ENCODE data around the gene NDUFAF8. TPM values are rescaled to one million over a fixed set of nuclear protein-coding genes. Genes with fewer than 3 reads are reported as not detected.

The NDUFAF8 gene
- polyA plus RNA-seq, 1 experiment: 181 TPM

DNA sequence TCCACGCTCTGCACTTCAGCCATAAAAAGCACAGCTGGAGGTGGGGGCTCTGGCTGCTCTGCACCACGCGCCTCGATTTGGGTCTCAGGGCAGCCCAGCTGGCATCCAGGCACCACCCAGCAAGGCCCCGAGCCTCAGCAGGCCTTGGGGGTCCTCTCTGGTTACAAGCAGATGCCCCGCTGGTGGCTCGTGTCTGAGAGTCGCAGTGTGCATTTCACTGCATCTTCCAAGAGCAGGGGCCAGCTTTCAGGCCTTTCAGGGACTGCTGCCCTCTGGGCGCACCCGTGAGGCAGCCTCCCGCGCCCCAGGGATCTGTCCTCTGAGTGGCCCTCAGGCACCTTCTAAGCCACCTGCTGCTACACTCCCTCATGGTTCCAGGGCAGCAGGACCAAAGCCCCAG lies 25.5 kb downstream of the NDUFAF8 start:
- Histone ChIP-seq H3K27ac (ENCODE audit: low read depth, low read length) (no peak overlapping the region), H3K4me3 (ENCODE audit: low read depth, low read length) (no peak overlapping the region), H3K9me3 (ENCODE audit: control insufficient read depth, insufficient read depth, low read length) (no peaks in the 10 kb centered on the region), H3K27me3 (ENCODE audit: control insufficient read depth, insufficient read depth, low read length) (no peaks in the 10 kb centered on the region)
- TF ChIP-seq, protein P1, sequence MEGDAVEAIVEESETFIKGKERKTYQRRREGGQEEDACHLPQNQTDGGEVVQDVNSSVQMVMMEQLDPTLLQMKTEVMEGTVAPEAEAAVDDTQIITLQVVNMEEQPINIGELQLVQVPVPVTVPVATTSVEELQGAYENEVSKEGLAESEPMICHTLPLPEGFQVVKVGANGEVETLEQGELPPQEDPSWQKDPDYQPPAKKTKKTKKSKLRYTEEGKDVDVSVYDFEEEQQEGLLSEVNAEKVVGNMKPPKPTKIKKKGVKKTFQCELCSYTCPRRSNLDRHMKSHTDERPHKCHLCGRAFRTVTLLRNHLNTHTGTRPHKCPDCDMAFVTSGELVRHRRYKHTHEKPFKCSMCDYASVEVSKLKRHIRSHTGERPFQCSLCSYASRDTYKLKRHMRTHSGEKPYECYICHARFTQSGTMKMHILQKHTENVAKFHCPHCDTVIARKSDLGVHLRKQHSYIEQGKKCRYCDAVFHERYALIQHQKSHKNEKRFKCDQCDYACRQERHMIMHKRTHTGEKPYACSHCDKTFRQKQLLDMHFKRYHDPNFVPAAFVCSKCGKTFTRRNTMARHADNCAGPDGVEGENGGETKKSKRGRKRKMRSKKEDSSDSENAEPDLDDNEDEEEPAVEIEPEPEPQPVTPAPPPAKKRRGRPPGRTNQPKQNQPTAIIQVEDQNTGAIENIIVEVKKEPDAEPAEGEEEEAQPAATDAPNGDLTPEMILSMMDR (IDR thresholded peaks at IDR 0.05; ENCODE audit: low read depth, low read length): no peak
- ChIA-PET CTCF (no interaction called here), POLR2A (no interaction called here)
- no peak for DNase-seq (ENCODE audit: low read depth, low spot score)

DNA sequence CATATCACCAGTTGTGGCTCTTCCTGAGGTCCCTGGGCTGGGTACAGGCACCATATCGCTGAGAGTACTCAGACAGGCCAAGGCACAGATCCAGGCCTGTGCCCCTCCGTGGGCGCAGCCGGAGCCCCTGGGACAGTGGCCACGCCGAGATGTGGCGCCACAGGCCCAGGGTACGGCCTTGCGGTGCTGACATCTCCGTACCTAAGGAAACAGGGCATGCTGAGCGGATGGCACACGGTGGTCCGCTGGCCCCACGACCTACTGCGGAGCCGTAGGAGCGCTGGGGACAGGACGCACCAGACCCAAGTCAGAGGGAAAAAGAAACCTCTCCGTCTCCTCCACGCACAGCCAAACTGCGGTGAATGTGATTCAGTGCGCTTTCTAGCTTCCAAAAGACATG lies 26.5 kb downstream of the NDUFAF8 start:
- TF ChIP-seq, protein P1 (IDR thresholded peaks at IDR 0.05; ENCODE audit: low read depth, low read length): no peak
- no peak for DNase-seq (ENCODE audit: low read depth, low spot score)
- Histone ChIP-seq H3K27ac (ENCODE audit: low read depth, low read length) (no peak overlapping the region), H3K4me3 (ENCODE audit: low read depth, low read length) (no peak overlapping the region), H3K27me3 (ENCODE audit: control insufficient read depth, insufficient read depth, low read length) (no peaks in the 10 kb centered on the region), H3K9me3 (ENCODE audit: control insufficient read depth, insufficient read depth, low read length) (no peaks in the 10 kb centered on the region)
- ChIA-PET POLR2A (no interaction called here), CTCF (no interaction called here)

- H3K27me3 ChIP-seq (ENCODE audit: control insufficient read depth, insufficient read depth, low read length): no peaks in the 10 kb centered on the region
- no peak overlapping the region for H3K27ac ChIP-seq (ENCODE audit: low read depth, low read length)
- H3K4me3 ChIP-seq (ENCODE audit: low read depth, low read length): no peak overlapping the region
- no peaks in the 10 kb centered on the region; the same call in 1 of the 2 replicates for H3K9me3 ChIP-seq (ENCODE audit: control insufficient read depth, insufficient read depth, low read length)
- ChIA-PET POLR2A (no interaction called here), CTCF (interaction anchor here (0.6 kb wide), 2 partner anchors 170 to 255 kb away, joined by 4 read pairs; no protein-coding TSS in a partner anchor)
- DNase-seq (ENCODE audit: low read depth, low spot score): no peak
- TF ChIP-seq, protein P1 (IDR thresholded peaks at IDR 0.05; ENCODE audit: low read depth, low read length): no peak
Measured at GRCh38 chr17:81267390-81268067, 28.4 kb downstream of the NDUFAF8 start.

GRCh38 chr17:81270279-81270678 lies 31.2 kb downstream of the NDUFAF8 start:
- DNase-seq (ENCODE audit: low read depth, low spot score): no peak
- no peak overlapping the region for H3K4me3 ChIP-seq (ENCODE audit: low read depth, low read length)
- no peaks in the 10 kb centered on the region; the same call in 1 of the 2 replicates for H3K9me3 ChIP-seq (ENCODE audit: control insufficient read depth, insufficient read depth, low read length)
- no peak overlapping the region for H3K27ac ChIP-seq (ENCODE audit: low read depth, low read length)
- TF ChIP-seq, protein P1 (IDR thresholded peaks at IDR 0.05; ENCODE audit: low read depth, low read length): no peak
- ChIA-PET CTCF (no interaction called here), POLR2A (no interaction called here)
- no peaks in the 10 kb centered on the region for H3K27me3 ChIP-seq (ENCODE audit: control insufficient read depth, insufficient read depth, low read length)

- TF ChIP-seq, protein P1 (IDR thresholded peaks at IDR 0.05; ENCODE audit: low read depth, low read length): no peak
- Histone ChIP-seq H3K27me3 (ENCODE audit: control insufficient read depth, insufficient read depth, low read length) (no peaks in the 10 kb centered on the region), H3K27ac (ENCODE audit: low read depth, low read length) (no peak overlapping the region), H3K4me3 (ENCODE audit: low read depth, low read length) (no peak overlapping the region), H3K9me3 (ENCODE audit: control insufficient read depth, insufficient read depth, low read length) (no peaks in the 10 kb centered on the region; the same call in 1 of the 2 replicates)
- POLR2A ChIA-PET: no interaction called here
- no peak for DNase-seq (ENCODE audit: low read depth, low spot score)
- CTCF ChIA-PET: no interaction called here
Measured at GRCh38 chr17:81271226-81271625, 32.1 kb downstream of the NDUFAF8 start.
